ENCODE measurements around the gene HCN2. TPM values are rescaled to one million over a fixed set of nuclear protein-coding genes. Genes with fewer than 3 reads are reported as not detected.

The HCN2 gene
- total RNA-seq, 1 experiment from 2014 or later, result 1.5 TPM

- TF ChIP-seq CTCF (conservative IDR thresholded peaks at IDR 0.05), result no peak
- TF ChIP-seq EZH2 (IDR thresholded peaks at IDR 0.05; ENCODE audit: low read depth), result no peak
- no peak overlapping the region for H3K4me2 ChIP-seq
- H3K9me2 ChIP-seq (ENCODE audit: insufficient read depth), result no peaks in the 10 kb centered on the region
- H3K79me2 ChIP-seq (ENCODE audit: low read depth), result peaks cover 98% of the 10 kb centered on the region
- 0 out of 2 replicates have a peak, but pooled peaks cover 8% of the 10 kb centered on the region for H3F3A ChIP-seq (ENCODE audit: insufficient read depth, low read depth)
- ChIA-PET POLR2A (ENCODE audit: unreplicated experiment) (no interaction called here), CTCF (no interaction called here)
- intact Hi-C loops (cut with micrococcal nuclease; ENCODE audit: unreplicated experiment), result no loop called here
- H4K20me1 ChIP-seq (ENCODE audit: insufficient read depth), result peaks cover 100% of the 10 kb centered on the region
- no peak for DNase-seq
- H3K4me1 ChIP-seq (replicated peaks; ENCODE audit: insufficient read depth), result peaks cover 9% of the 10 kb centered on the region
- BruUV-seq (replicated peaks), result no TSS peak
- no peaks in the 10 kb centered on the region for H3K9me3 ChIP-seq (ENCODE audit: insufficient read depth, low read depth)
- H2AFZ ChIP-seq, result no peak overlapping the region
- no peaks in the 10 kb centered on the region for H3K27me3 ChIP-seq (ENCODE audit: insufficient read depth, low read depth)
- 0 out of 2 replicates have a peak, but pooled peaks cover 4% of the 10 kb centered on the region for H3K36me3 ChIP-seq (ENCODE audit: low read depth)
- no peak overlapping the region for H3K27ac ChIP-seq
- no peak overlapping the region for H3K4me3 ChIP-seq
These were observed 67.3 kb downstream of the HCN2 start for GRCh38 chr19:656751-657559.

GRCh38 chr19:657611-658010, 67.9 kb downstream of the HCN2 start:
- Histone ChIP-seq H3K79me2 (ENCODE audit: low read depth) (peaks cover 99% of the 10 kb centered on the region), H3F3A (ENCODE audit: insufficient read depth, low read depth) (0 out of 2 replicates have a peak, but pooled peaks cover 8% of the 10 kb centered on the region)

More at GRCh38 chr19:657611-658010, 67.9 kb downstream of the HCN2 start:
- H3K36me3 ChIP-seq (ENCODE audit: low read depth), result 0 out of 2 replicates have a peak, but pooled peaks cover 4% of the 10 kb centered on the region
- H3K4me2 ChIP-seq, result no peak overlapping the region
- no peaks in the 10 kb centered on the region for H3K9me2 ChIP-seq (ENCODE audit: insufficient read depth)
- no peak for DNase-seq
- H3K9me3 ChIP-seq (ENCODE audit: insufficient read depth, low read depth), result no peaks in the 10 kb centered on the region
- TF ChIP-seq EZH2 (IDR thresholded peaks at IDR 0.05; ENCODE audit: low read depth), result no peak
- no peak for TF ChIP-seq CTCF (conservative IDR thresholded peaks at IDR 0.05)
- no peak overlapping the region for H3K27ac ChIP-seq
- H3K4me3 ChIP-seq, result no peak overlapping the region
- no peak overlapping the region for H2AFZ ChIP-seq
- CTCF ChIA-PET, result no interaction called here
- intact Hi-C loops (cut with micrococcal nuclease; ENCODE audit: unreplicated experiment), result no loop called here
- POLR2A ChIA-PET (ENCODE audit: unreplicated experiment), result no interaction called here
- H3K27me3 ChIP-seq (ENCODE audit: insufficient read depth, low read depth), result no peaks in the 10 kb centered on the region
- H3K4me1 ChIP-seq (replicated peaks; ENCODE audit: insufficient read depth), result peaks cover 9% of the 10 kb centered on the region
- H4K20me1 ChIP-seq (ENCODE audit: insufficient read depth), result peaks cover 93% of the 10 kb centered on the region
- BruUV-seq (replicated peaks), result no TSS peak

Measured in PC-9 (cell line).